ENCODE measurements around the gene GPSM1. TPM values are rescaled to one million over a fixed set of nuclear protein-coding genes. Genes with fewer than 3 reads are reported as not detected.

GPSM1 gene
- total RNA-seq, 1 experiment from 2014 or later: 26.4 TPM

- H3K4me1 ChIP-seq (ENCODE audit: control insufficient read depth in 1 of 2, insufficient read depth in 2 of 2, low read length in 2 of 2): peaks cover 14 to 22% of the 10 kb centered on the region in 2 experiments; a peak in 3 of 4 replicates
- ChIA-PET POLR2A (no interaction called here), CTCF (no interaction called here), RAD21 (ENCODE audit: low non-redundant PET in 1 of 2, low total read pairs in 2 of 2, uncharacterized antibody in 2 of 2, unreplicated experiment in 2 of 2) (no interaction called here)
- H3K9me2 ChIP-seq (ENCODE audit: insufficient read depth): no peaks in the 10 kb centered on the region
- H4K20me1 ChIP-seq (ENCODE audit: insufficient read depth): no peaks in the 10 kb centered on the region
- no peak overlapping the region for H3K4me2 ChIP-seq (ENCODE audit: low read length)
- no peaks in the 10 kb centered on the region for H3K27me3 ChIP-seq (ENCODE audit: insufficient read depth, low read length)
- no peak overlapping the region for H3K9ac ChIP-seq (ENCODE audit: low read length)
- no peaks in the 10 kb centered on the region for H3K36me3 ChIP-seq (ENCODE audit: control insufficient read depth in 1 of 2, insufficient read depth in 2 of 2, low read length in 2 of 2)
- intact Hi-C loops (cut with micrococcal nuclease): no loop called here
- H3K27ac ChIP-seq (ENCODE audit: low read depth, low read length): no peak overlapping the region
- H3K4me3 ChIP-seq (replicated peaks in 1 of 2; ENCODE audit: low read depth in 1 of 2, low read length in 2 of 2): no peak overlapping the region
- no TSS peak for BruUV-seq (replicated peaks)
- TF ChIP-seq CBX3 (IDR thresholded peaks at IDR 0.05; ENCODE audit: low read depth): no peak
- TF ChIP-seq POLR2AphosphoS5 (IDR thresholded peaks at IDR 0.05; ENCODE audit: low read depth, low read length): no peak
- no peak for TF ChIP-seq CEBPB (IDR thresholded peaks at IDR 0.05; ENCODE audit: low read depth)
- no peak for TF ChIP-seq TCF7L2 (IDR thresholded peaks at IDR 0.05; ENCODE audit: borderline replicate concordance, extremely low read depth, insufficient read depth, insufficient read length)
- no peak for TF ChIP-seq ZBTB33 (IDR thresholded peaks at IDR 0.05; ENCODE audit: extremely low read depth, insufficient replicate concordance, low read length)
- TF ChIP-seq RAD21 (IDR thresholded peaks at IDR 0.05; ENCODE audit: low read depth): no peak
- TF ChIP-seq SRF (IDR thresholded peaks at IDR 0.05; ENCODE audit: low read depth): no peak
- TF ChIP-seq EZH2 (IDR thresholded peaks at IDR 0.05): no peak
- no peaks in the 10 kb centered on the region for H3K79me2 ChIP-seq (ENCODE audit: insufficient read depth, low read length)
- peaks cover 0 to 5% of the 10 kb centered on the region in 2 experiments; a peak in 1 of 4 replicates for H3K9me3 ChIP-seq (ENCODE audit: control insufficient read depth in 1 of 2, insufficient read depth in 1 of 2, low read depth in 1 of 2, low read length in 2 of 2)
- no peak overlapping the region for H2AFZ ChIP-seq (ENCODE audit: low read depth, low read length, poor library complexity, severe bottlenecking)
- DNase-seq (ENCODE audit: low read depth, low spot score) (no peak), ATAC-seq (no peak)
These were observed 35.3 kb upstream of the GPSM1 start for GRCh38 chr9:136292026-136292538.

Measured in HCT116 (cell line).